Naive thymus-derived CD4-positive, alpha-beta T cell (primary cell): ENCODE data around the gene PTPRG. TPM values are rescaled to one million over a fixed set of nuclear protein-coding genes. Genes with fewer than 3 reads are reported as not detected.

Experiments used
- ATAC-seq: fragments of 150-1000 bp; cut with Tn5 transposase; 2 replicates; pipeline ENCODE4 v1.10.0; 2021; ENCODE audit warnings: mild to moderate bottlenecking, moderate library complexity
- CTCF ChIA-PET: fragments of 350-600 bp; sonication (Branson Sonifier 250); formaldehyde crosslinking; loops from one replicate; lab custom pipeline; 2021; ENCODE audit warnings: antibody characterized with exemption; lab: Charles Lee
- POLR2A ChIA-PET: fragments of 350-600 bp; sonication (Branson Sonifier 250); formaldehyde crosslinking; loops from one replicate; lab custom pipeline; 2021; ENCODE audit warnings: antibody characterized with exemption, inconsistent platforms; lab: Charles Lee
- DNase-seq, 9 donors: peaks; one replicate each; pipeline versions ENCODE4 v3.0.0 to v3.0.0-alpha.2; 2020 to 2022; ENCODE audit warnings: mixed read lengths in 1 of 9
- H3K27ac ChIP-seq: one replicate; pipeline ENCODE4 v1.7.0; 2013; ENCODE audit warnings: mild to moderate bottlenecking, low read depth, low read length, moderate library complexity
- H3K27me3 ChIP-seq, 2 donors: one replicate each; pipeline ENCODE4 v1.7.0; 2013; ENCODE audit warnings: low read length in 2 of 2, mild to moderate bottlenecking in 2 of 2, moderate library complexity in 2 of 2; ENCODE audit not compliant: control insufficient read depth in 2 of 2, insufficient read depth in 2 of 2
- H3K36me3 ChIP-seq, 3 experiments: 1 replicate in 2 of 3; 2 replicates in 1 of 3; pipeline ENCODE4 v1.7.0; 2013; ENCODE audit warnings: low read length in 3 of 3, mild to moderate bottlenecking in 3 of 3, moderate library complexity in 1 of 3; ENCODE audit not compliant: insufficient read depth in 3 of 3, control insufficient read depth in 2 of 3
- H3K4me1 ChIP-seq, 2 donors: one replicate each; pipeline ENCODE4 v1.7.0; 2013; ENCODE audit warnings: low read length in 2 of 2, mild to moderate bottlenecking in 2 of 2, moderate library complexity in 1 of 2; ENCODE audit not compliant: control insufficient read depth in 2 of 2, insufficient read depth in 2 of 2
- H3K4me3 ChIP-seq: 2 replicates; pipeline ENCODE4 v1.7.0; 2013; ENCODE audit warnings: mild to moderate bottlenecking, low read length
- H3K9me3 ChIP-seq, 3 experiments: 1 replicate in 2 of 3; 2 replicates in 1 of 3; pipeline ENCODE4 v1.7.0; 2013; ENCODE audit warnings: low read length in 3 of 3; ENCODE audit not compliant: control insufficient read depth in 2 of 3
- H3K27ac Mint-ChIP-seq, 9 donors: one replicate each; pipeline ENCODE4 v1.8.0; 2020 to 2022; ENCODE audit warnings: mixed read lengths in 9 of 9, mild to moderate bottlenecking in 8 of 9, moderate library complexity in 5 of 9, inconsistent platforms in 2 of 9
- H3K27me3 Mint-ChIP-seq, 5 donors: one replicate each; pipeline ENCODE4 v1.8.0; 2021 to 2022; ENCODE audit warnings: mixed read lengths in 5 of 5, mild to moderate bottlenecking in 1 of 5
- H3K36me3 Mint-ChIP-seq, 5 donors: one replicate each; pipeline ENCODE4 v1.8.0; 2020 to 2022; ENCODE audit warnings: mixed read lengths in 5 of 5, mild to moderate bottlenecking in 3 of 5, inconsistent platforms in 1 of 5
- H3K4me1 Mint-ChIP-seq, 7 donors: one replicate each; pipeline ENCODE4 v1.8.0; 2020 to 2022; ENCODE audit warnings: mixed read lengths in 7 of 7, mild to moderate bottlenecking in 3 of 7, inconsistent platforms in 1 of 7
- H3K4me3 Mint-ChIP-seq, 10 donors: one replicate each; pipeline ENCODE4 v1.8.0; 2020 to 2022; ENCODE audit warnings: mild to moderate bottlenecking in 10 of 10, mixed read lengths in 10 of 10, moderate library complexity in 6 of 10, inconsistent platforms in 2 of 10
- H3K9me3 Mint-ChIP-seq, 11 donors: one replicate each; pipeline ENCODE4 v1.8.0; 2020 to 2022; ENCODE audit warnings: mixed read lengths in 11 of 11, mild to moderate bottlenecking in 4 of 11, inconsistent platforms in 1 of 11, moderate library complexity in 1 of 11
- intact Hi-C, 2 donors: fragments of 100-400 bp; cut with micrococcal nuclease; formaldehyde crosslinking; loops; one replicate each; pipeline ENCODE4 v1.15.1; 2023
- polyA plus RNA-seq, 2 donors: library from polyadenylated mRNA; unstranded; fragments of 300-500 nt; fragmentation: Illumina TruSeq; gene quantifications; one replicate each; pipeline ENCODE4 v1.2.3, GENCODE V29; 2021
- total RNA-seq, 6 experiments: library from RNA in 5 of 6; stranded (reverse) in 5 of 6; gene quantifications; 1 replicate in 5 of 6; 2 replicates in 1 of 6; pipeline ENCODE4 v1.2.3 and lab custom pipeline; 2021 to 2026

PTPRG gene
- total and polyA plus RNA-seq, 7 experiments from 2014 or later: 0.17 to 1.7 TPM; not detected in 5

- no peaks in the 10 kb centered on the region for H3K4me1 Mint-ChIP-seq
- no peak overlapping the region for H3K27ac ChIP-seq
- H3K9me3 Mint-ChIP-seq: peaks cover 0 to 1% (median 0%) of the 10 kb centered on the region in 11 donors
These were observed 504.8 kb downstream of the PTPRG start for GRCh38 chr3:62065985-62066693.

GRCh38 chr3:62068337-62068736 lies 507.0 kb downstream of the PTPRG start:
- CTCF ChIA-PET: no interaction called here
- intact Hi-C loops: no loop called here
- peaks cover 0 to 1% (median 0%) of the 10 kb centered on the region in 11 donors for H3K9me3 Mint-ChIP-seq
- no peaks in the 10 kb centered on the region for H3K4me1 Mint-ChIP-seq
- Histone ChIP-seq H3K9me3 (no peaks in the 10 kb centered on the region), H3K4me1 (no peaks in the 10 kb centered on the region), H3K27ac (no peak overlapping the region), H3K27me3 (no peaks in the 10 kb centered on the region), H3K36me3 (no peaks in the 10 kb centered on the region), H3K4me3 (no peak overlapping the region)
- no peak for ATAC-seq
- H3K27ac Mint-ChIP-seq: no peak overlapping the region
- peaks cover 0 to 8% (median 0%) of the 10 kb centered on the region in 5 donors for H3K27me3 Mint-ChIP-seq
- H3K4me3 Mint-ChIP-seq: no peak overlapping the region
- DNase-seq: no peak
- H3K36me3 Mint-ChIP-seq: no peaks in the 10 kb centered on the region
- POLR2A ChIA-PET: no interaction called here

More at GRCh38 chr3:62065985-62066693, 504.8 kb downstream of the PTPRG start:
- Mint-ChIP-seq H3K36me3 (no peaks in the 10 kb centered on the region), H3K27ac (no peak overlapping the region), H3K4me3 (no peak overlapping the region), H3K27me3 (peaks cover 0 to 8% (median 0%) of the 10 kb centered on the region in 5 donors)
- DNase-seq (no peak), ATAC-seq (no peak)
- Histone ChIP-seq H3K9me3 (no peaks in the 10 kb centered on the region), H3K27me3 (no peaks in the 10 kb centered on the region), H3K4me3 (no peak overlapping the region), H3K4me1 (no peaks in the 10 kb centered on the region), H3K36me3 (no peaks in the 10 kb centered on the region)
- ChIA-PET POLR2A (no interaction called here), CTCF (no interaction called here)
- intact Hi-C loops: no loop called here

- ATAC-seq (no peak), DNase-seq (no peak)
- ChIA-PET CTCF (no interaction called here), POLR2A (no interaction called here)
- no peaks in the 10 kb centered on the region for H3K36me3 ChIP-seq
- Mint-ChIP-seq H3K27me3 (no peaks in the 10 kb centered on the region), H3K27ac (no peak overlapping the region), H3K36me3 (no peaks in the 10 kb centered on the region), H3K9me3 (no peaks in the 10 kb centered on the region), H3K4me3 (no peak overlapping the region), H3K4me1 (no peaks in the 10 kb centered on the region)
- intact Hi-C loops: no loop called here
- H3K27ac ChIP-seq: no peak overlapping the region
- no peak overlapping the region for H3K4me3 ChIP-seq
- H3K27me3 ChIP-seq: no peaks in the 10 kb centered on the region
- H3K4me1 ChIP-seq: no peaks in the 10 kb centered on the region
- H3K9me3 ChIP-seq: no peaks in the 10 kb centered on the region
These were observed 509.5 kb downstream of the PTPRG start for GRCh38 chr3:62070891-62071290.

GRCh38 chr3:62073038-62073437 lies 511.7 kb downstream of the PTPRG start:
- H3K4me3 ChIP-seq: no peak overlapping the region
- H3K27ac Mint-ChIP-seq: no peak overlapping the region
- no peaks in the 10 kb centered on the region for H3K27me3 ChIP-seq
- DNase-seq (no peak), ATAC-seq (no peak)
- ChIA-PET POLR2A (no interaction called here), CTCF (no interaction called here)
- no peak overlapping the region for H3K4me3 Mint-ChIP-seq
- H3K27ac ChIP-seq: no peak overlapping the region
- no peaks in the 10 kb centered on the region for H3K9me3 Mint-ChIP-seq
- no peaks in the 10 kb centered on the region for H3K4me1 ChIP-seq
- no peaks in the 10 kb centered on the region for H3K4me1 Mint-ChIP-seq
- intact Hi-C loops: no loop called here
- no peaks in the 10 kb centered on the region for H3K27me3 Mint-ChIP-seq
- no peaks in the 10 kb centered on the region for H3K36me3 ChIP-seq
- H3K36me3 Mint-ChIP-seq: no peaks in the 10 kb centered on the region
- no peaks in the 10 kb centered on the region for H3K9me3 ChIP-seq

- Mint-ChIP-seq H3K4me1 (no peaks in the 10 kb centered on the region), H3K27me3 (peaks cover 0 to 5% (median 5%) of the 10 kb centered on the region in 5 donors), H3K36me3 (no peaks in the 10 kb centered on the region), H3K27ac (no peak overlapping the region), H3K9me3 (peaks cover 0 to 8% (median 0%) of the 10 kb centered on the region in 11 donors), H3K4me3 (no peak overlapping the region)
- intact Hi-C loops: no loop called here
- ChIA-PET POLR2A (no interaction called here), CTCF (no interaction called here)
- ATAC-seq (no peak), DNase-seq (no peak)
- Histone ChIP-seq H3K4me3 (no peak overlapping the region), H3K9me3 (no peaks in the 10 kb centered on the region), H3K27me3 (no peaks in the 10 kb centered on the region), H3K27ac (no peak overlapping the region), H3K36me3 (no peaks in the 10 kb centered on the region), H3K4me1 (no peaks in the 10 kb centered on the region)
These were observed 523.2 kb downstream of the PTPRG start for GRCh38 chr3:62084558-62084957.

- H3K36me3 Mint-ChIP-seq: no peaks in the 10 kb centered on the region
- DNase-seq (no peak), ATAC-seq (no peak)
- Histone ChIP-seq H3K9me3 (no peaks in the 10 kb centered on the region), H3K36me3 (no peaks in the 10 kb centered on the region), H3K4me3 (no peak overlapping the region), H3K4me1 (no peaks in the 10 kb centered on the region), H3K27me3 (no peaks in the 10 kb centered on the region), H3K27ac (no peak overlapping the region)
- intact Hi-C loops: no loop called here
- ChIA-PET CTCF (no interaction called here), POLR2A (no interaction called here)
- no peak overlapping the region for H3K4me3 Mint-ChIP-seq
- H3K27ac Mint-ChIP-seq: no peak overlapping the region
- H3K27me3 Mint-ChIP-seq: peaks cover 3 to 13% (median 8%) of the 10 kb centered on the region in 5 donors
- peaks cover 0 to 8% (median 0%) of the 10 kb centered on the region in 11 donors for H3K9me3 Mint-ChIP-seq
- H3K4me1 Mint-ChIP-seq: no peaks in the 10 kb centered on the region
These were observed 527.2 kb downstream of the PTPRG start for GRCh38 chr3:62088472-62089104.

- no peaks in the 10 kb centered on the region for H3K4me1 Mint-ChIP-seq
- intact Hi-C loops: no loop called here
- peaks cover 0 to 2% (median 0%) of the 10 kb centered on the region in 11 donors for H3K9me3 Mint-ChIP-seq
- no peak overlapping the region for H3K27ac ChIP-seq
- no peak overlapping the region for H3K27ac Mint-ChIP-seq
- H3K4me1 ChIP-seq: no peaks in the 10 kb centered on the region
- H3K36me3 Mint-ChIP-seq: no peaks in the 10 kb centered on the region
- no peak overlapping the region for H3K4me3 ChIP-seq
- H3K4me3 Mint-ChIP-seq: no peak overlapping the region
- H3K36me3 ChIP-seq: no peaks in the 10 kb centered on the region
- ATAC-seq (no peak), DNase-seq (no peak)
- ChIA-PET POLR2A (no interaction called here), CTCF (no interaction called here)
- H3K27me3 Mint-ChIP-seq: peaks cover 3 to 14% (median 8%) of the 10 kb centered on the region in 5 donors
- H3K27me3 ChIP-seq: no peaks in the 10 kb centered on the region
- no peaks in the 10 kb centered on the region for H3K9me3 ChIP-seq
These were observed 528.7 kb downstream of the PTPRG start for GRCh38 chr3:62090066-62090465.
